ENCODE measurements around the gene CPNE7. TPM values are rescaled to one million over a fixed set of nuclear protein-coding genes. Genes with fewer than 3 reads are reported as not detected.
A peak's percentile ranks its signal among the peaks of the same experiment; 100 is the strongest.

Gene CPNE7
- total RNA-seq, 1 donor from 2014 or later, result not detected

DNA sequence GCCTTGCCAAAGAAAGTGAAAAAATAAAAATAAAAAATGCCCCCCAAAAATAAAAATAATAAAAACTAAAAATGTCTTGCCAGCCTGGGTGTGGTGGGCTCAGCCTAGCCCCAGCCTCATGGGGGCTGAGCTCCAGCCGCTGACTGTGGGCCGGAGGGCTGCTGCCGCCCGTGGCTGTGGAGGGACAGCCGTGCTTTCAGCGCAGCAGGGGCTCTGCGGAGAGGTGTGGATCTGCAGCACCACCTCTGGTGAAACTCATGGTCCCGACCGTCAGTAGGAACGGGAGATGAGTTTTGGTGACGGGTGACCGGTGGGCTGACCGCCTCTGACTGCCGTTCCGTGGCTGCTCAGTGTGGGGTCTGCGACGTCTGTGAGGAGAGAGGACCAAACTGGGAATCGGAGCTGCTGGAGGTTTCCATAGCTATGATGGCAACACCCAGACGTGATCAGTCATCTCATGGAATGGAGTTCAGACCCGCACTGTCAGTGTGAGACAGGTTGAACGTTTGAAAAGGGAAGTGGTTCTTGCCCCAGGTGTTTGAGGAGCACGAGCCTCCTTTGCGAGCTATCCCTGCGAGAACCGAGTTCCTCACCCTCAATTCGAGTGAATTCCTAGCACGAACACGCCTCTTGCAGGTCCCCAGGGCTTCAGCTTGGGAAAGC lies 27.1 kb upstream of the CPNE7 start:
- intact Hi-C loops (cut with DNase I), result no loop called here
- DNase-seq (ENCODE audit: low spot score), result no peak

DNA sequence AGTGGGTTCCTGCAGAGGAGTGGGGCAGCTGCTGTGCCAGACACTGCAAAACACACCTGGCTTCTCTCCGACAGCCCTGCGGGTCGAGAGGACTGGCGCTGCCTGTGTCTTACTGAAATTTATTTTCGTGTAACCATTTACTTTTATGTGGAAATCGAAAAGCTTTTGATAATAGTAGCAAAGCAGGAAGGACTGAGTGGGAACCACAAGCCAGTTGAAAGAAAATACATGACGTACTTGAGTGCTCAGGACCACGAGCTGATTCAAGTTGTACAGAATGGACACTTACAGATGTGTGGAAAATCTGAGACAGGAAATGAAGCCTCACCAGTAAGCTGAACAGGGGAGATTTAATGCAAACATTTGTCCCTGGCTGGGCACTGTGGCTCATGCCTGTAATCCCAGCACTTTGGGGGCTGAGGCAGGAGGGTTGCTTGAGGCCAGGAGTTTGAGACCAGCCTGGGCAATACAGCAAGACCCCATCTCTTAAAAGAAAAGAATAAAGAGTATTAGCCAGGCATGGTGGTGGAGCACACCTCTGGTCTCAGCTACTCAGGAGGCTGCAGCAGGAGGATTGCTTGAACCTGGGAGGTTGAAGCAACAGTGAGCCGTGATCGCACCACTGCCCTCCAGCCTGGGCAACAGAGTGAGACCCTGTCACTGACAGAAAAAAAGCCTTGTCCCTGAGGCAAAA lies 26.4 kb upstream of the CPNE7 start:
- no peak for DNase-seq (ENCODE audit: low spot score)
- intact Hi-C loops (cut with DNase I), result no loop called here

DNA sequence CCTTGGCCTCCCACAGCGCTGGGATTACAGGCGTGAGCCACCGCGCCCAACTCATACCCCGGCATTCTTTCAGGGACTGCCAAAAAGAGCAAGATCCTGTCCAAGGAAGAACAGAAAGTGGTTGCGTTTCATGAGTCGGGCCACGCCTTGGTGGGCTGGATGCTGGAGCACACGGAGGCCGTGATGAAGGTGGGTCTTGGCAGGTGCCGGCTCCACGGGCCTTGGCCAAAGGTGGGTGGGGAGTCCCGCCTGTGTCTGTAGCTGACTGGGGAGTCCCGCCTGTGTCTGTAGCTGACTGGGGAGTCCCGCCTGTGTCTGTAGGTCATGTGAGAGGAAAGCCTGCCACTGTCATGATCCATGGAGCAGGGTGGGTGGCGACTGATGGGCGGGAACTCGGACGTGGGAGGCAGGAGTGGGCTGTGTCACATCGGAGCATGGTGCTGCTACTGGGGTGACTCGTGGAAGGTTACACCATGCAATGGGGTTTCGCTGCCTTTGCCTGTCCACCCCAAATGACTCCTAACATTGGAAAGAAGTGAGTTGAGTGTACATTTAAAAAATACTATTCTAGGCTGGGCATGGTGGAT lies 25.0 kb upstream of the CPNE7 start:
- DNase-seq (ENCODE audit: low spot score), result no peak
- intact Hi-C loops (cut with DNase I), result no loop called here

DNA sequence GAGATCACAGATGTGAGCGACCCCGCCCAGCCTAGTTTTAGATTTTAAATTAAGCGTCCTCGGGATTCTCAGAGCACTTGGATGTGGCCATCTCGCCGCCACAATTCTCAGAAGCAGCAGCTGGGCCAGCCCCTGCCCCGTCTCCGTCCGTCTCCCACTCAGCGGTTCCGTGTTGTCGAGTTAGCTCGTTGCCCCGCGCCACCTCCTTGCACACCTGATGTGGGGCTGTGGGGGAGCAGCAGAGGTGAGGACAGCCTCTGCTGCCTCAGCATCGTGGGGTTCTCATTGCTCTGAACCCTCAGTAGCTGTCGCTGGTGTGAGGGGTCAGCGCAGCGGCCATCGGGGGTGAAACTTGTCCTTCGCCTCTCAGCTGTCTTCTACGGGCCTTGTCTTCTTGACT lies 23.2 kb upstream of the CPNE7 start:
- intact Hi-C loops (cut with DNase I), result no loop called here

DNA sequence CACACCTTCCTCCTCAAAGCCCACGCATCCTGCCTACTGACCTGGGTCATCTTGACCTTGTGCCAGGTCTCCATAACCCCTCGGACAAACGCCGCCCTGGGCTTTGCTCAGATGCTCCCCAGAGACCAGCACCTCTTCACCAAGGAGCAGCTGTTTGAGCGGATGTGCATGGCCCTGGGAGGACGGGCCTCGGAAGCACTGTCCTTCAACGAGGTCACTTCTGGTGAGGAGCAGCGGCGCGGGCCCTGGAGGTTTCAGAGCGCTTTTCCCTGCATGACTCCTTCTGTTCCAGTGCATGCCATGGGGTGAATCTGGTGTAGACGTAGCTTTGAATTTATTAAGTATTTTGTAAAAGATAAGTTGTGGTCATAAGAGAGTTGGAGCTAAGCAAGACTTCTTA lies 22.6 kb upstream of the CPNE7 start:
- no peak for DNase-seq (ENCODE audit: low spot score)
- intact Hi-C loops (cut with DNase I), result no loop called here

More for the DNA sequence above, 23.2 kb upstream of the CPNE7 start:
- no peak for DNase-seq (ENCODE audit: low spot score)

DNA sequence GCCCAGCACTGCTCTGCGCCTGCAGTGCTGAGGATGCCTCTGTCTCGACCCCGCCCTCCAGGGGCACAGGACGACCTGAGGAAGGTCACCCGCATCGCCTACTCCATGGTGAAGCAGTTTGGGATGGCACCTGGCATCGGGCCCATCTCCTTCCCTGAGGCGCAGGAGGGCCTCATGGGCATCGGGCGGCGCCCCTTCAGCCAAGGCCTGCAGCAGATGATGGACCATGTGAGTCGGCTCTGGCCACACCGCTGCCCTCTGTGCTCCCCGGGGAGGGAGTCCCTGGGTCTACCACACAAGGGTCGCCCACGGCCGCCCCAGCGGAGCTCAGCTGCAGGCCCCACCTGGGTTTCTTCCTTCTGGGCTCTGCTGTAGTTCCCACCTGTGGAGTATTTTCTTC lies 21.8 kb upstream of the CPNE7 start:
- intact Hi-C loops (cut with DNase I), result no loop called here

DNA sequence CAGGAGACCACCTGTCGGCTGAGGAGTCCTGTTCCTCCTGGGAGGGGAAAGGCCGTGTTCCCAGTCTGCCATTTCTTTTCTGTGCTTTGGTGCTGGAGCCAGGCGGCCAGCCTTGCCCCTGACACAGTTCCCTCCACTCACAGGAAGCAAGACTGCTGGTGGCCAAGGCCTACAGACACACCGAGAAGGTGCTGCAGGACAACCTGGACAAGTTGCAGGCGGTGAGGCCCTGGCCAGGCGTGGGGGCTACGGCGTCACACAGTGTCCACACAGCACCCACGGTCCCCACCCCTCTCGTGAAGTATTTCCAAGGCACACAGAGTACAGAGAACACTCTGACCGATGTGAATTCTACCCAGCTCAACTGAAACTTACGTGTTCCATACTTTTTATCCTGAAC lies 21.2 kb upstream of the CPNE7 start:
- no peak for DNase-seq (ENCODE audit: low spot score)
- intact Hi-C loops (cut with DNase I), result no loop called here

More for the DNA sequence above, 21.8 kb upstream of the CPNE7 start:
- no peak for DNase-seq (ENCODE audit: low spot score)

DNA sequence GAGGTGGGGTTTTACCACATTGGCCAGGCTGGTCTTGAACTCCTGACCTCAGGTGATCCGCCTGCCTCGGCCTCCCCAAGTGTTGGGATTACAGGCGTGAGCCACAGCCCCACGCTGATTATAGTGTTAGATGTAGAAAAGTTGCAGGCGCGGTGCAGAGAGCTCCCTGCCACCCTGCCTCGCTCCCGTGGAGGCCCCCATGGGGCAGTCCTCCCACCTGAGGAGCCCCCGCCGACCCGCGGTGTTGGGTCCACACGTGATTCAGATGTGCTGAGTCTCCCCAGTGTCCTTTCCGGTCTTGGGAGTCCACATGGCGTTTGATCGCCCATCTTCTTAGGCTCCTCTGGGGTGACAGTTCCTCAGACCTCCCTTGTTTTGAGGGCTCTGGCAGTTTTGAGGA lies 20.3 kb upstream of the CPNE7 start:
- no peak for DNase-seq (ENCODE audit: low spot score)
- intact Hi-C loops (cut with DNase I), result no loop called here

DNA sequence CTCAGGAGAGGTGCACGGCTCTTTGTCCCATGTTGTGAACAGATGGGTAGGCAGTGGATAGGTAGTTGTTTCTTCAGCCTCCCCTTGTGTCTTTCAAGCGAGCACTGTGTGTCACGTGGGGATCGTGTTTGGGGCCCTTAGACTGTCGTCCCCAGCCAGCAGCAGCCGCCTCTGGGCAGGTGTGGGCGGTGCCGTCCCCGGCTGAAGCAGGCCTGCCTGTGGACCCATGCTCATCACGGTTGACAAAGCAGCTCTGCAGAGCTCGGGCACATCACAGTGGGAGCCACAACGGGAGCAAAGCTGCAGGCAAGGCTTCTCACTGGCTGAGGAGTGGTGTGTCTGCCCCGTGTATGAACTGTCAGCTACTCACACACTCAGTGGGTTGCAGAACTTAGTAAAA lies 19.8 kb upstream of the CPNE7 start:
- intact Hi-C loops (cut with DNase I), result loop anchor here (2.0 kb wide), 1 partner anchor 221 kb away; no protein-coding TSS in a partner anchor
- DNase-seq (ENCODE audit: low spot score), result no peak

DNA sequence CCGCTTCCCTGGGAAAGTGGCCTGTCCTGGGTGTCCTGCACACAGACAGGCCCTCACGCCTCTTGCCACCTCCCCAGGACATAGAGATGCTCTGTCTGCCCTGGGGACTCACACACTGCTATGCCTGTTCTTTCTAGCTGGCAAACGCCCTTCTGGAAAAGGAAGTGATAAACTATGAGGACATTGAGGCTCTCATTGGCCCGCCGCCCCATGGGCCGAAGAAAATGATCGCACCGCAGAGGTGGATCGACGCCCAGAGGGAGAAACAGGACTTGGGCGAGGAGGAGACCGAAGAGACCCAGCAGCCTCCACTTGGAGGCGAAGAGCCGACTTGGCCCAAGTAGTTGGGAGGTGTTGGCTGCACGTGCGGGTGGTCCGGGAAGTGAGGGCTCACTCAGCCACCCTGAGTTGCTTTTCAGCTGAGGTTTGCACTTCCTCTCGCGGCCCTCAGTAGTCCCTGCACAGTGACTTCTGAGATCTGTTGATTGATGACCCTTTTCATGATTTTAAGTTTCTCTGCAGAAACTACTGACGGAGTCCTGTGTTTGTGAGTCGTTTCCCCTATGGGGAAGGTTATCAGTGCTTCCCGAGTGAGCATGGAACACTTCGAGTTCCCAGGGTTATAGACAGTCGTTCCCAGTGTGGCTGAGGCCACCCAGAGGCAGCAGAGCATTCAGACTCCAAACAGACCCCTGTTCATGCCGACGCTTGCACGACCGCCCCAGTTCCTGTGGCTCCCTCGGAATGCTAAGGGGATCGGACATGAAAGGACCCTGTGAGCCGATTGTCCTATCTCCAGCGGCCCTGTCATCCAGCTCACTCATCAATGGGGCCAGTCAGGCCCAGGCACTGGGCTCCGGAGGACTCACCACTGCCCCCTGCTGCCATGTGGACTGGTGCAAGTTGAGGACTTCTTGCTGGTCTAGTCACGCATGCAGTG lies 18.5 kb upstream of the CPNE7 start:
- intact Hi-C loops (cut with DNase I), result loop anchor here (2.0 kb wide), 1 partner anchor 222 kb away; no protein-coding TSS in a partner anchor
- DNase-seq (ENCODE audit: low spot score), result peak; percentile 88

DNA sequence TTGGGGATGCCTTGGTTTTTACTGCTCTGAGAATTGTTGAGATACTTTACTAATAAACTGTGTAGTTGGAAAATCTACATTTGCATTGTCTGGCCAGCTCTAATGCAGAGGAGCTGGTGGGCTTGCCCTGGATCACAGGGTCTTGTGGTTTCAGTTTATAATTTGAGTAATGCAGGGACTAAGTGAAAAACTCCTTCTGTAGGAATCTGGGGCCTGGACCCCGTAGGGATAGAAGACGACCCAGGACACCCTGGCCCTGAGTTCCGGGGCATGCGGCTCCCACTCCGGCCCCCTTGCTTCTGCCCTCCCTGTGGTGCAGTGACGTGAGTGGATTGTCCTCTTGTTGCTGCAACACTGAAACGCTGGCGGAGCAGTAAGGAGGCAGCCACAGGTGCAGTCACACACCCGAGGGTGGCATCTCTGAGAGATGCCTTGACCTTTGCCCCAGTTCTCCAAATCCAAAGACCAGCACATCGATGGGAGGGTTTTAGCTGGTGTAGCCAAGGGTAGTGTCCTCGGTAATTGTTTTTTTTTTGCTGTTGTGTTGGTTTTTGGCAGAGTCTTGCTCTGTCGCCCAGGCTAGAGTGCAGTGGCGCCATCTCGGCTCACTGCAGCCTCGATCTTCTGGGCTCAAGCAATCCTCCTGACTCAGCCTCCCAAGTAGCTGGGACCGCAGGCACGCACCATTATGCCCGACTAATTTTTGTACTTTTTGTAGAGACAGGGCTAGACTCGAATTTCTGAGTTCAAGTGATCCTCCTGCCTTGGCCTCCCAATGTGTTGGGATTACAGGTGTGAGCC lies 17.7 kb upstream of the CPNE7 start:
- intact Hi-C loops (cut with DNase I), result loop anchor here (2.0 kb wide), 1 partner anchor 223 kb away; no protein-coding TSS in a partner anchor
- no peak for DNase-seq (ENCODE audit: low spot score)

DNA sequence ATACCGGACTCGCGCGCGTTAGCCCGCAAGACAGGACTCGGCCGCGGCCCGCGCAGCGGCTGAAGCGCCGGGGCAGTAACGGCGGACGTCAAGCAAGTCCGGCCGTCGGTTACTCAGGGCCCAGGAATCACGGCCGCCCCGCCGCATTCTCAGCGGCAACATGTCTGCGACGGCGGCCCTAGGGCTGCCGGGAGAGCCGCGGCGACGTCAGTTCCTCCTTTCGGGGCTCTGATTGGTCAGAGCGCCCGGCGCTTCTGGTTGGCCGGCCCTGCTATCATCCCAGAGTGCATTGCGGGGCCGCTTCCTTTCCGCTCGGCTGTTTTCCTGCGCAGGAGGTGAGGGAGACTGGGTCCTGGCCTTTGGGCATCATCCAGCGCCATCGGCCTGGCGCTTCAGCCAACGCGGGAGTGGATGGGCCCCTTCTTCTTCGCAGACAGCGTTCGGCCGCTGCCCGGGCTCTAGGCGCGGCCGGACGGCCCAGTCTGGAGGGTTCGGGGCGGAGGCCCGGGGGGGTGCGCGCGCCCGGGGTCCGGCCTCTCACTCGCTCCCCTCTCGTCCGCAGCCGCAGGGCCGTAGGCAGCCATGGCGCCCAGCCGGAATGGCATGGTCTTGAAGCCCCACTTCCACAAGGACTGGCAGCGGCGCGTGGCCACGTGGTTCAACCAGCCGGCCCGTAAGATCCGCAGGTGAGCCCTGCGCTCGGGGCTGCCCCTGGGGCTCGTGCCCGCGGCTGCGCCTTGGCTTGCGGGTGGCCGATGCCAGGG lies 15.0 kb upstream of the CPNE7 start, which contains the start of gene RPL13:
TSS of gene RPL13 (plus strand) at position 305 of the 764 bp plus-strand sequence. CDS start at position 583, 278 bp downstream.
- DNase-seq (ENCODE audit: low spot score), result peak; percentile 98
- intact Hi-C loops (cut with DNase I), result no loop called here

DNA sequence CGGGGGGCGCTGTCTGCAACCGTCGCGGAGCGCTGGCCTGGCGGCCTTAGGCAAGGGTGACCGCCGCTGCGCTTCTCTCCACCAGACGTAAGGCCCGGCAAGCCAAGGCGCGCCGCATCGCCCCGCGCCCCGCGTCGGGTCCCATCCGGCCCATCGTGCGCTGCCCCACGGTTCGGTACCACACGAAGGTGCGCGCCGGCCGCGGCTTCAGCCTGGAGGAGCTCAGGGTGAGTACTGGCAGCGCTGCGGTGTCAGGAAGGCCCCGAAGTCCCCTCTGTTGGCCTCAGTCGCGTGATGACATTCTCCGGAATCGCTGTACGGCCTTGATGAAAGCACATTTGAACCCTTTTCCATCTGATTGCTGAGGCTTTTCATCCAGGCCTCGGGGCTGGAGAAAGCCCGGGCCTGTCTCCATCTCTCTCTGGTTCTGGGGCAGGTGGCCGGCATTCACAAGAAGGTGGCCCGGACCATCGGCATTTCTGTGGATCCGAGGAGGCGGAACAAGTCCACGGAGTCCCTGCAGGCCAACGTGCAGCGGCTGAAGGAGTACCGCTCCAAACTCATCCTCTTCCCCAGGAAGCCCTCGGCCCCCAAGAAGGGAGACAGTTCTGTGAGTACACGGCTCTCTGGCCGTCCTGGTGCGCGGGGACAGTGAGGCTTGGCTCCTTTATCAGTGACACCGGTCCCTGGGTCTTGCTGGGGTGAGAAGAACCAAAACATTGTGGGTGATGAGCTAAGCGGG lies 14.2 kb upstream of the CPNE7 start:
- intact Hi-C loops (cut with DNase I), result no loop called here
- DNase-seq (ENCODE audit: low spot score), result no peak

DNA sequence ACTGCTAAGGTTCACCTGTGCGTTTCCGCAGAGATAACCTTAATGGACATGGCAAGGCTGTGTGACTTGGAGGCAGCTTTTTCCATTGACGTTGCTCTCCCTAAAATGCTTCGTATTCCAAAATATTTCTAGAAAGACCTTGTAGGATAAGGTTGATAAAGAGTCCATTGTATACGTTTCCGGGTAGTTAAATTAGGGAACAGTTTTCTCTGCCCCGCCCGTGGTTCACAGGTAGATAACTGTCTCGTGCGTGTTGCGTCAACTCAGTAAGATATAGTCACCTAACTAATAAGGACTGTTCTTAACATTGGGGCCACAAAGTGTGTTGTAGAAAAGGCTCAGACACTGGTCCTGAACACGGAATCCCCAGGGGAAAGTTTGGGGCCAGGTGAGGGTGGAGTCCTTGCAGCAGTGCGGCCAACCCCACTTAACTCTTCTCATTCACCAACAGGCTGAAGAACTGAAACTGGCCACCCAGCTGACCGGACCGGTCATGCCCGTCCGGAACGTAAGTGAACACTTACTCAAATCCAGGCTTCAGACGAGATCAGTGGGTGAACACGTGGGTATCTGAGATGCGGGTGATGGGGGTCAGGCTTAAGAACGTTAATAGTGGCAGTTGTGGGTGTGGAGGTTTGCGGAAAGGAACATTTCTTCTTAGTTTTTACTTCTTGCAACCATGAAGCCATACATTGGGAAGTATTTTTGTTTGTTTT lies 13.5 kb upstream of the CPNE7 start:
- intact Hi-C loops (cut with DNase I), result no loop called here
- no peak for DNase-seq (ENCODE audit: low spot score)

DNA sequence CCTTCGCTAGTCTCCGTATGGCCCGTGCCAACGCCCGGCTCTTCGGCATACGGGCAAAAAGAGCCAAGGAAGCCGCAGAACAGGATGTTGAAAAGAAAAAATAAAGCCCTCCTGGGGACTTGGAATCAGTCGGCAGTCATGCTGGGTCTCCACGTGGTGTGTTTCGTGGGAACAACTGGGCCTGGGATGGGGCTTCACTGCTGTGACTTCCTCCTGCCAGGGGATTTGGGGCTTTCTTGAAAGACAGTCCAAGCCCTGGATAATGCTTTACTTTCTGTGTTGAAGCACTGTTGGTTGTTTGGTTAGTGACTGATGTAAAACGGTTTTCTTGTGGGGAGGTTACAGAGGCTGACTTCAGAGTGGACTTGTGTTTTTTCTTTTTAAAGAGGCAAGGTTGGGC lies 12.6 kb upstream of the CPNE7 start:
- intact Hi-C loops (cut with DNase I), result no loop called here
- DNase-seq (ENCODE audit: low spot score), result no peak

DNA sequence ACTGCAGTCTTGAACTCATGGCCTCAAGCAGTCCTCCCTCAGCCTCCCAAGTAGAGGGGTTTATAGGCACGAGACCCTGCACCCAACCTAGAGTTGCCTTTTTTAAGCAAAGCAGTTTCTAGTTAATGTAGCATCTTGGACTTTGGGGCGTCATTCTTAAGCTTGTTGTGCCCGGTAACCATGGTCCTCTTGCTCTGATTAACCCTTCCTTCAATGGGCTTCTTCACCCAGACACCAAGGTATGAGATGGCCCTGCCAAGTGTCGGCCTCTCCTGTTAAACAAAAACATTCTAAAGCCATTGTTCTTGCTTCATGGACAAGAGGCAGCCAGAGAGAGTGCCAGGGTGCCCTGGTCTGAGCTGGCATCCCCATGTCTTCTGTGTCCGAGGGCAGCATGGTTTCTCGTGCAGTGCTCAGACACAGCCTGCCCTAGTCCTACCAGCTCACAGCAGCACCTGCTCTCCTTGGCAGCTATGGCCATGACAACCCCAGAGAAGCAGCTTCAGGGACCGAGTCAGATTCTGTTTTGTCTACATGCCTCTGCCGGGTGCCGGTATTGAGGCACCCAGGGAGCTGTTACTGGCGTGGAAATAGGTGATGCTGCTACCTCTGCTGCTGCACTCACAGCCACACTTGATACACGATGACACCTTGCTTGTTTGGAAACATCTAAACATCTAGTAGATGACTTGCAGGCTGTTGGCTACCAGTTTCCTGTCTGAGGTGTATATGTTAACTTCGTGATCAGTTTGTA lies 11.7 kb upstream of the CPNE7 start:
- intact Hi-C loops (cut with DNase I), result no loop called here

More for the DNA sequence above, 11.7 kb upstream of the CPNE7 start:
- DNase-seq (ENCODE audit: low spot score), result no peak

All from cardiac septum (tissue), 1 donor.